Measurements from ENCODE around the gene FILIP1.

- TF ChIP-seq CTCF (IDR thresholded peaks at IDR 0.05): no peak
- TF ChIP-seq POLR2AphosphoS5 (IDR thresholded peaks at IDR 0.05): no peak
- no peak for TF ChIP-seq EP300 (IDR thresholded peaks at IDR 0.05)
These were observed 68.7 kb downstream of the FILIP1 start for GRCh38 chr6:75424618-75425548.
